ENCODE results near the gene DNASE1L3. TPM values are rescaled to one million over a fixed set of nuclear protein-coding genes. Genes with fewer than 3 reads are reported as not detected.

The DNASE1L3 gene
- total RNA-seq, 1 experiment from 2014 or later = 0.27 TPM

GRCh38 chr3:58144478-58145325 is 66.1 kb downstream of the DNASE1L3 start:
- H3K9me3 Mint-ChIP-seq (ENCODE audit: unreplicated experiment) = no peaks in the 10 kb centered on the region
- H3K4me3 Mint-ChIP-seq (ENCODE audit: unreplicated experiment) = peak overlapping the region; percentile 22
- BruUV-seq (replicated peaks) = no TSS peak
- intact Hi-C loops (cut with micrococcal nuclease; ENCODE audit: unreplicated experiment) = no loop called here
- POLR2A ChIA-PET = no interaction called here
- peaks cover 18% of the 10 kb centered on the region for H3K4me1 ChIP-seq
- peaks cover 19% of the 10 kb centered on the region for H3K4me1 Mint-ChIP-seq (ENCODE audit: low read depth, unreplicated experiment)
- CTCF ChIA-PET = no interaction called here
- TF ChIP-seq, protein P1, sequence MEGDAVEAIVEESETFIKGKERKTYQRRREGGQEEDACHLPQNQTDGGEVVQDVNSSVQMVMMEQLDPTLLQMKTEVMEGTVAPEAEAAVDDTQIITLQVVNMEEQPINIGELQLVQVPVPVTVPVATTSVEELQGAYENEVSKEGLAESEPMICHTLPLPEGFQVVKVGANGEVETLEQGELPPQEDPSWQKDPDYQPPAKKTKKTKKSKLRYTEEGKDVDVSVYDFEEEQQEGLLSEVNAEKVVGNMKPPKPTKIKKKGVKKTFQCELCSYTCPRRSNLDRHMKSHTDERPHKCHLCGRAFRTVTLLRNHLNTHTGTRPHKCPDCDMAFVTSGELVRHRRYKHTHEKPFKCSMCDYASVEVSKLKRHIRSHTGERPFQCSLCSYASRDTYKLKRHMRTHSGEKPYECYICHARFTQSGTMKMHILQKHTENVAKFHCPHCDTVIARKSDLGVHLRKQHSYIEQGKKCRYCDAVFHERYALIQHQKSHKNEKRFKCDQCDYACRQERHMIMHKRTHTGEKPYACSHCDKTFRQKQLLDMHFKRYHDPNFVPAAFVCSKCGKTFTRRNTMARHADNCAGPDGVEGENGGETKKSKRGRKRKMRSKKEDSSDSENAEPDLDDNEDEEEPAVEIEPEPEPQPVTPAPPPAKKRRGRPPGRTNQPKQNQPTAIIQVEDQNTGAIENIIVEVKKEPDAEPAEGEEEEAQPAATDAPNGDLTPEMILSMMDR (IDR thresholded peaks at IDR 0.05; ENCODE audit: insufficient read depth in 1 of 2, low read depth in 1 of 2, low read length in 1 of 2, severe bottlenecking in 1 of 2, unreplicated experiment in 1 of 2) = no peak
- no peaks in the 10 kb centered on the region for H3K27me3 Mint-ChIP-seq (ENCODE audit: insufficient read depth, unreplicated experiment)
- H3K27me3 ChIP-seq (replicated peaks; ENCODE audit: control insufficient read depth, insufficient read depth, low read length) = no peaks in the 10 kb centered on the region
- peaks cover 98% of the 10 kb centered on the region for H3K36me3 Mint-ChIP-seq (ENCODE audit: insufficient read depth, unreplicated experiment)
- H3K4me3 ChIP-seq (ENCODE audit: low read depth, low read length) = no peak overlapping the region
- peaks cover 15% of the 10 kb centered on the region for H3K36me3 ChIP-seq (ENCODE audit: control insufficient read depth, insufficient read depth, low read length)
- no peak for DNase-seq
- peak overlapping the region; percentile 90 for H3K27ac Mint-ChIP-seq (ENCODE audit: unreplicated experiment)
- no peaks in the 10 kb centered on the region for H3K9me3 ChIP-seq

- Histone ChIP-seq H3K4me1 (peaks cover 18% of the 10 kb centered on the region), H3K27me3 (replicated peaks; ENCODE audit: control insufficient read depth, insufficient read depth, low read length) (no peaks in the 10 kb centered on the region), H3K36me3 (ENCODE audit: control insufficient read depth, insufficient read depth, low read length) (peaks cover 15% of the 10 kb centered on the region), H3K4me3 (ENCODE audit: low read depth, low read length) (no peak overlapping the region), H3K9me3 (no peaks in the 10 kb centered on the region)
- BruUV-seq (replicated peaks) = no TSS peak
- TF ChIP-seq, protein P1 (IDR thresholded peaks at IDR 0.05; ENCODE audit: insufficient read depth in 1 of 2, low read depth in 1 of 2, low read length in 1 of 2, severe bottlenecking in 1 of 2, unreplicated experiment in 1 of 2) = no peak
- CTCF ChIA-PET = no interaction called here
- Mint-ChIP-seq H3K36me3 (ENCODE audit: insufficient read depth, unreplicated experiment) (peaks cover 98% of the 10 kb centered on the region), H3K4me1 (ENCODE audit: low read depth, unreplicated experiment) (peaks cover 19% of the 10 kb centered on the region), H3K27me3 (ENCODE audit: insufficient read depth, unreplicated experiment) (no peaks in the 10 kb centered on the region), H3K27ac (ENCODE audit: unreplicated experiment) (peak overlapping the region; percentile 90), H3K9me3 (ENCODE audit: unreplicated experiment) (no peaks in the 10 kb centered on the region), H3K4me3 (ENCODE audit: unreplicated experiment) (no peak overlapping the region)
- POLR2A ChIA-PET = no interaction called here
- DNase-seq = no peak
- intact Hi-C loops (cut with micrococcal nuclease; ENCODE audit: unreplicated experiment) = no loop called here
Measured at GRCh38 chr3:58143417-58144055, 67.2 kb downstream of the DNASE1L3 start.

Other genes with a start within 250 kb of the DNASE1L3 start
- gene FLNB, start 202.6 kb downstream of the DNASE1L3 start, total RNA-seq (2022) = 315 and 331 TPM in 2 replicates
- gene ABHD6, start 26.8 kb upstream of the DNASE1L3 start, total RNA-seq (2022) = 15.4 and 16.1 TPM in 2 replicates
- 19.2 and 24.7 TPM in 2 replicates for gene RPP14, start 95.3 kb upstream of the DNASE1L3 start, total RNA-seq (2022)
- gene HTD2, start 95.5 kb upstream of the DNASE1L3 start, total RNA-seq (2022) = 8.2 and 13.2 TPM in 2 replicates
- 8.8 and 9.1 TPM in 2 replicates for gene PXK, start 121.9 kb upstream of the DNASE1L3 start, total RNA-seq (2022)
- gene PDHB, start 222.9 kb upstream of the DNASE1L3 start, total RNA-seq (2022) = 81.8 and 89.8 TPM in 2 replicates